Calu3 (cell line): ENCODE data around the gene ZC3H8. TPM values are rescaled to one million over a fixed set of nuclear protein-coding genes. Genes with fewer than 3 reads are reported as not detected.

Experiments
- BruUV-seq: library from RNA; stranded (reverse); fragments of 400-500 nt; replicated peaks from 2 replicates; lab custom pipeline; 2021; lab: Mats Ljungman, UMichigan
- CTCF ChIA-PET: fragments of 300-600 bp; sonication (Branson Sonifier 250); formaldehyde crosslinking; loops from one replicate; lab custom pipeline; 2022; ENCODE audit warnings: antibody characterized with exemption; lab: Charles Lee
- DNase-seq: peaks from one replicate; pipeline ENCODE4 v3.0.0; 2022
- H3K27ac Mint-ChIP-seq: one replicate; pipeline ENCODE4 v1.8.0; 2022; ENCODE audit warnings: mixed read lengths; ENCODE audit not compliant: unreplicated experiment
- H3K27me3 Mint-ChIP-seq: one replicate; pipeline ENCODE4 v1.8.0; 2022; ENCODE audit warnings: mixed read lengths; ENCODE audit not compliant: unreplicated experiment
- H3K36me3 Mint-ChIP-seq: one replicate; pipeline ENCODE4 v1.8.0; 2022; ENCODE audit warnings: mild to moderate bottlenecking, moderate library complexity, mixed read lengths; ENCODE audit not compliant: insufficient read depth, unreplicated experiment
- H3K4me1 Mint-ChIP-seq: one replicate; pipeline ENCODE4 v1.8.0; 2022; ENCODE audit warnings: mild to moderate bottlenecking, low read depth, mixed read lengths; ENCODE audit not compliant: unreplicated experiment
- H3K4me3 Mint-ChIP-seq: one replicate; pipeline ENCODE4 v1.8.0; 2022; ENCODE audit warnings: mild to moderate bottlenecking, low read depth, moderate library complexity, mixed read lengths; ENCODE audit not compliant: unreplicated experiment
- H3K9me3 Mint-ChIP-seq: one replicate; pipeline ENCODE4 v1.8.0; 2022; ENCODE audit warnings: low read depth, mixed read lengths; ENCODE audit not compliant: unreplicated experiment
- CTCF ChIP-seq: fragments of 200-600 bp; IDR thresholded peaks from one replicate; pipeline ENCODE4 v1.8.0; 2022; ENCODE audit warnings: antibody characterized with exemption; ENCODE audit not compliant: unreplicated experiment
- intact Hi-C: fragments of 100-400 bp; cut with micrococcal nuclease; formaldehyde crosslinking; loops from one replicate; pipeline ENCODE4 v1.10.0; 2022; ENCODE audit not compliant: unreplicated experiment
- total RNA-seq: library from RNA; stranded (reverse); gene quantifications from 2 replicates; pipeline ENCODE4 v1.2.3, GENCODE V29; 2022

Gene ZC3H8
- total RNA-seq, 1 experiment from 2014 or later = 14.1 TPM

GRCh38 chr2:112168422-112169124 lies 86.3 kb downstream of the ZC3H8 start:
- no peaks in the 10 kb centered on the region for H3K4me1 Mint-ChIP-seq
- no peak for DNase-seq
- H3K27me3 Mint-ChIP-seq = peaks cover 50% of the 10 kb centered on the region
- BruUV-seq = no TSS peak
- H3K9me3 Mint-ChIP-seq = no peaks in the 10 kb centered on the region
- CTCF ChIA-PET = no interaction called here
- no peaks in the 10 kb centered on the region for H3K36me3 Mint-ChIP-seq
- no peak for TF ChIP-seq CTCF
- no peak overlapping the region for H3K27ac Mint-ChIP-seq
- H3K4me3 Mint-ChIP-seq = no peak overlapping the region
- intact Hi-C loops = no loop called here

GRCh38 chr2:112166806-112167499 lies 87.9 kb downstream of the ZC3H8 start:
- no peak for TF ChIP-seq CTCF
- Mint-ChIP-seq H3K9me3 (no peaks in the 10 kb centered on the region), H3K4me1 (no peaks in the 10 kb centered on the region), H3K4me3 (no peak overlapping the region), H3K27me3 (peaks cover 64% of the 10 kb centered on the region), H3K36me3 (no peaks in the 10 kb centered on the region), H3K27ac (no peak overlapping the region)
- CTCF ChIA-PET = interaction anchor here (0.7 kb wide), 1 partner anchor 466 kb away, joined by 3 read pairs; no protein-coding TSS in a partner anchor
- no TSS peak for BruUV-seq
- intact Hi-C loops = no loop called here
- DNase-seq = no peak

GRCh38 chr2:112165296-112165695 lies 89.5 kb downstream of the ZC3H8 start:
- intact Hi-C loops = no loop called here
- no peak for DNase-seq
- peaks cover 49% of the 10 kb centered on the region for H3K27me3 Mint-ChIP-seq
- H3K27ac Mint-ChIP-seq = no peak overlapping the region
- BruUV-seq = no TSS peak
- no peak for TF ChIP-seq CTCF
- CTCF ChIA-PET = no interaction called here
- H3K9me3 Mint-ChIP-seq = no peaks in the 10 kb centered on the region
- H3K4me1 Mint-ChIP-seq = no peaks in the 10 kb centered on the region
- no peak overlapping the region for H3K4me3 Mint-ChIP-seq
- no peaks in the 10 kb centered on the region for H3K36me3 Mint-ChIP-seq

- H3K9me3 Mint-ChIP-seq = no peaks in the 10 kb centered on the region
- CTCF ChIA-PET = no interaction called here
- H3K4me1 Mint-ChIP-seq = no peaks in the 10 kb centered on the region
- DNase-seq = no peak
- no peak overlapping the region for H3K27ac Mint-ChIP-seq
- no peak overlapping the region for H3K4me3 Mint-ChIP-seq
- no peak for TF ChIP-seq CTCF
- no TSS peak for BruUV-seq
- peaks cover 45% of the 10 kb centered on the region for H3K27me3 Mint-ChIP-seq
- intact Hi-C loops = no loop called here
- H3K36me3 Mint-ChIP-seq = no peaks in the 10 kb centered on the region
Measured at GRCh38 chr2:112164876-112165275, 90.0 kb downstream of the ZC3H8 start.
